ENCODE measurements around the gene AAMDC.

AAMDC gene

DNA sequence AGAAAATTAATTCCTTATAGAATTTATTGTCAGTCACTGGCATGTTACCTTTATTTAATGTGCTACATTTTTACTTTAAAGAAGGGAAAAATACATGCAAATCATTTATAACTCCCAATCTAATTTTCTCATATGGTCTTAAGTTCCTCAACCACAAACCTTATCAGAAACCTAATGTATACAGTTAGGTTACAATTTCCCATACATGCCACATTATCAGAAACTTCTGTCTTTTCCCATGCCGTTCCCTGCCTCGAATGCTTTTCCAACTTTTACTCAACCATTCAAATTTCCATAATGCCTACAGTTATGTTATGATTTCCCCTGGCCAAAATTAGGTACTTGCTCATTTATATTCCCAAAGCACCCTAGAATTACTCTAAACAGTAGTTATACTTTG, 14.0 kb upstream of the AAMDC start:
- Histone ChIP-seq H3K4me1 (ENCODE audit: control insufficient read depth, low read depth, low read length) (no peaks in the 10 kb centered on the region), H3K9ac (ENCODE audit: low read length) (no peak overlapping the region), H2AK5ac (ENCODE audit: low read length) (no peak overlapping the region), H2BK120ac (ENCODE audit: low read depth, low read length) (no peak overlapping the region), H3K4me2 (ENCODE audit: low read length) (no peak overlapping the region), H4K5ac (ENCODE audit: low read length) (no peak overlapping the region), H2BK15ac (replicated peaks; ENCODE audit: low read depth) (no peak overlapping the region), H3K36me3 (ENCODE audit: control insufficient read depth, insufficient read depth, low read length) (no peaks in the 10 kb centered on the region), H2BK5ac (ENCODE audit: low read length) (no peak overlapping the region), H3K79me1 (ENCODE audit: low read length) (peaks cover 17% of the 10 kb centered on the region), H3K4me3 (ENCODE audit: low read length) (no peak overlapping the region), H3K56ac (ENCODE audit: low read length) (no peak overlapping the region), H3K27ac (ENCODE audit: low read depth, low read length) (no peak overlapping the region), H3K27me3 (ENCODE audit: insufficient read depth, low read length, poor library complexity) (no peaks in the 10 kb centered on the region), H3K18ac (ENCODE audit: low read length) (no peak overlapping the region), H4K8ac (ENCODE audit: low read depth, low read length) (no peak overlapping the region), H3K4ac (ENCODE audit: low read depth, low read length) (no peak overlapping the region), H3K79me2 (ENCODE audit: control insufficient read depth, insufficient read depth, low read length) (peaks cover 65% of the 10 kb centered on the region), H3K23ac (ENCODE audit: low read length) (no peak overlapping the region)
- no peak for DNase-seq
- WGBS (ENCODE audit: extremely low coverage, insufficient coverage, low lambda C conversion rate), result no CpG with 5 or more reads among the region's 2 CpGs

DNA sequence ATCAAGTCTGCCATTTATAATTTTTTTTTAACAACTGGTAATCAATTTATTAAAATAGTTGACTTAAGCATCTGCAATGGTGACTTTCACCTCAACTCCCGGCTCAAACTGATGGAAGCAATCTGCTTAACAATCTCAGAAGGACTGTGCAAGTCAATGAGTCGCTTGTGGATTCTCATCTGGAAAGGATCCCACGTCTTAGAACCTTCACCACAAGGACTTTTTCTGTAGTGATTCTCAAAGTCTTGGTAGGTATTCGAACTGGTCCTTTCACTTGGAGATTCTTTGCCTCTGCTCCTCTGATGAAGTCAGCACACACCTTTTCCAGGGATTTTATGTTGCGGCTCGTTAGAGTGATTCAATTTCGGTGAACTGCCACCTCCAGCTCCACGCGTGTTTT, 7.7 kb upstream of the AAMDC start:
- H3K9ac ChIP-seq (ENCODE audit: low read length), result no peak overlapping the region
- no peak overlapping the region for H3K56ac ChIP-seq (ENCODE audit: low read length)
- H3K4ac ChIP-seq (ENCODE audit: low read depth, low read length), result no peak overlapping the region
- H3K27ac ChIP-seq (ENCODE audit: low read depth, low read length), result no peak overlapping the region
- H3K4me2 ChIP-seq (ENCODE audit: low read length), result no peak overlapping the region
- H3K23ac ChIP-seq (ENCODE audit: low read length), result no peak overlapping the region
- WGBS (ENCODE audit: extremely low coverage, insufficient coverage, low lambda C conversion rate), result no CpG with 5 or more reads among the region's 9 CpGs
- H2AK5ac ChIP-seq (ENCODE audit: low read length), result no peak overlapping the region
- no peaks in the 10 kb centered on the region for H3K27me3 ChIP-seq (ENCODE audit: insufficient read depth, low read length, poor library complexity)
- H2BK15ac ChIP-seq (replicated peaks; ENCODE audit: low read depth), result no peak overlapping the region
- peaks cover 68% of the 10 kb centered on the region for H3K79me2 ChIP-seq (ENCODE audit: control insufficient read depth, insufficient read depth, low read length)
- H3K4me3 ChIP-seq (ENCODE audit: low read length), result no peak overlapping the region
- H3K79me1 ChIP-seq (ENCODE audit: low read length), result peaks cover 11% of the 10 kb centered on the region
- DNase-seq, result no peak
- no peak overlapping the region for H3K18ac ChIP-seq (ENCODE audit: low read length)
- no peak overlapping the region for H2BK120ac ChIP-seq (ENCODE audit: low read depth, low read length)
- H2BK5ac ChIP-seq (ENCODE audit: low read length), result no peak overlapping the region
- no peak overlapping the region for H4K8ac ChIP-seq (ENCODE audit: low read depth, low read length)
- H4K5ac ChIP-seq (ENCODE audit: low read length), result no peak overlapping the region
- H3K36me3 ChIP-seq (ENCODE audit: control insufficient read depth, insufficient read depth, low read length), result no peaks in the 10 kb centered on the region
- no peaks in the 10 kb centered on the region for H3K4me1 ChIP-seq (ENCODE audit: control insufficient read depth, low read depth, low read length)

DNA sequence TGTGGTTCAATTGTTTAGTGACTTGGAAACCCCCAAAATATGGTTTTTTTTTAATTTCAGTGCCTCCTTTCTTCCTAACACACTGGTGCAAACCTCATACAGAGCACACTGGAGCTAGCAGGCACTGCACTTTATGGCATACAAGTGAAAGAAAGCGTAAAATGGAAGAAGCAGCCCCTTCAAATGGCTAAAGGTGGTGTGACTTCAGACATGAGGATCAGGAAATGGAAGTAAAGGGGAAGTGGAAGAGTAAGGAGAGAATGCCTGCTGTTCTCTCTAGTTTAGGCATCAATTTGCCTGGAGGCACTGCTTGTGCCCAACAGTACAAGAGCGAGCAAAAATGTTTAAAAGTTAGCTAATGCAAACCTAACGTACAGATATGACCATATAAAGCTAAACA, 6.1 kb upstream of the AAMDC start:
- Histone ChIP-seq H3K4me3 (ENCODE audit: low read length) (no peak overlapping the region), H3K9ac (ENCODE audit: low read length) (no peak overlapping the region), H4K5ac (ENCODE audit: low read length) (no peak overlapping the region), H3K4ac (ENCODE audit: low read depth, low read length) (no peak overlapping the region), H3K36me3 (ENCODE audit: control insufficient read depth, insufficient read depth, low read length) (no peaks in the 10 kb centered on the region), H3K56ac (ENCODE audit: low read length) (no peak overlapping the region), H2BK120ac (ENCODE audit: low read depth, low read length) (no peak overlapping the region), H3K18ac (ENCODE audit: low read length) (no peak overlapping the region), H2BK15ac (replicated peaks; ENCODE audit: low read depth) (no peak overlapping the region), H3K23ac (ENCODE audit: low read length) (no peak overlapping the region), H3K79me2 (ENCODE audit: control insufficient read depth, insufficient read depth, low read length) (peaks cover 72% of the 10 kb centered on the region), H2AK5ac (ENCODE audit: low read length) (no peak overlapping the region), H3K27ac (ENCODE audit: low read depth, low read length) (no peak overlapping the region), H3K79me1 (ENCODE audit: low read length) (peaks cover 11% of the 10 kb centered on the region), H3K4me2 (ENCODE audit: low read length) (no peak overlapping the region), H4K8ac (ENCODE audit: low read depth, low read length) (no peak overlapping the region), H3K4me1 (ENCODE audit: control insufficient read depth, low read depth, low read length) (no peaks in the 10 kb centered on the region), H2BK5ac (ENCODE audit: low read length) (no peak overlapping the region), H3K27me3 (ENCODE audit: insufficient read depth, low read length, poor library complexity) (no peaks in the 10 kb centered on the region)
- no CpG with 5 or more reads among the region's 3 CpGs for WGBS (ENCODE audit: extremely low coverage, insufficient coverage, low lambda C conversion rate)
- DNase-seq, result peak; percentile 27

DNA sequence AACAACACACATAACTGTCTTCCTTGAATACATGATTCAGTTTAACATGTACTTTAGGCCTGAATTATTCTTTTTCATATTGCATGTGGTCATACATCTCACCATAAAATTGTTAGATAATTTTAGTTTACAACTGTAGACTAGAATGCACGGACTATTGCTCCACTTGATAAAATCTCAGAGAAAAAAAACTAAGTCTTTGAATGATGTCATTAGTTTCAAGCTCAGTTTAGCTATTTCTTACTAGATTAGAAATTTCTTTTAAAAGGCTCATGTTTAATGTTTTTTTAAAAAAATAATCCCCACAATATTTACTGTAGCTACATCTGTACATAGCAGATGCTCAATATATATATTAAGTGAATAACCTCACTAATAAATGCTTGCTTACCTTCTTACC, 5.5 kb upstream of the AAMDC start:
- H3K4me3 ChIP-seq (ENCODE audit: low read length), result no peak overlapping the region
- no peak overlapping the region for H3K9ac ChIP-seq (ENCODE audit: low read length)
- H4K5ac ChIP-seq (ENCODE audit: low read length), result no peak overlapping the region
- H3K4me1 ChIP-seq (ENCODE audit: control insufficient read depth, low read depth, low read length), result no peaks in the 10 kb centered on the region
- no peak overlapping the region for H2BK5ac ChIP-seq (ENCODE audit: low read length)
- peaks cover 68% of the 10 kb centered on the region for H3K79me2 ChIP-seq (ENCODE audit: control insufficient read depth, insufficient read depth, low read length)
- no peak overlapping the region for H2BK120ac ChIP-seq (ENCODE audit: low read depth, low read length)
- no peak overlapping the region for H3K4ac ChIP-seq (ENCODE audit: low read depth, low read length)
- no peak overlapping the region for H3K27ac ChIP-seq (ENCODE audit: low read depth, low read length)
- H2BK15ac ChIP-seq (replicated peaks; ENCODE audit: low read depth), result no peak overlapping the region
- no peak for DNase-seq
- H3K56ac ChIP-seq (ENCODE audit: low read length), result no peak overlapping the region
- no peak overlapping the region for H3K23ac ChIP-seq (ENCODE audit: low read length)
- H3K18ac ChIP-seq (ENCODE audit: low read length), result no peak overlapping the region
- H3K4me2 ChIP-seq (ENCODE audit: low read length), result no peak overlapping the region
- no peaks in the 10 kb centered on the region for H3K36me3 ChIP-seq (ENCODE audit: control insufficient read depth, insufficient read depth, low read length)
- H3K79me1 ChIP-seq (ENCODE audit: low read length), result peaks cover 11% of the 10 kb centered on the region
- no CpG with 5 or more reads among the region's 1 CpG for WGBS (ENCODE audit: extremely low coverage, insufficient coverage, low lambda C conversion rate)
- no peaks in the 10 kb centered on the region for H3K27me3 ChIP-seq (ENCODE audit: insufficient read depth, low read length, poor library complexity)
- no peak overlapping the region for H2AK5ac ChIP-seq (ENCODE audit: low read length)
- no peak overlapping the region for H4K8ac ChIP-seq (ENCODE audit: low read depth, low read length)

DNA sequence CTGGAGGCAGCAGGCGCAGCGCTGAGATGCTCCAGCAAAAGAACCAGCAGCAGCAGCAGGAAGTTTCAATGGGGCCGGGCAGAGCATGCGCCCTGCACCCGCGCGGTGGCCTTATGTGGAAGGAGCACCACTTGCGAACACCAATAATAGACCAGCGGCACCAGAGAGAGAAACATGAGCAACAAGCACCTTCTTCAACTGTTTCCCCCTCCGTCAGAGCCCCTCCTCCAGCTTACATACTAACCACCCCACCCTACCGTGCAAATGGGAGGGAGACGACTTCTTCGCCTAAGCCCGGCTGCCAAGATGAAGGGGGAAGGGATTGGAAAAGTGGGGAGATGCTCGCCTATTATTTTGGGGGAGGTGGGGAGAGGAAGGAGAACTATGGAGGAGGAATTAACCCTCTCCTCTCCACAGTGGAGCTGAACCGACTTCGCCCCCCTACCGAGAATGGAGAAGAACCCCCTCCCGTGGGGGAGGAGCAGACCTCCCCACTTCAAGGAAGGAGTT, 1.5 kb upstream of the AAMDC start:
- peaks cover 4% of the 10 kb centered on the region for H3K79me1 ChIP-seq (ENCODE audit: low read length)
- H3K4me2 ChIP-seq (ENCODE audit: low read length), result peak overlapping the region; percentile 72
- no peak overlapping the region for H2BK120ac ChIP-seq (ENCODE audit: low read depth, low read length)
- H3K36me3 ChIP-seq (ENCODE audit: control insufficient read depth, insufficient read depth, low read length), result no peaks in the 10 kb centered on the region
- peak overlapping the region; percentile 94 for H3K4me3 ChIP-seq (ENCODE audit: low read length)
- peak overlapping the region; percentile 99 for H3K27ac ChIP-seq (ENCODE audit: low read depth, low read length)
- no peak overlapping the region for H4K5ac ChIP-seq (ENCODE audit: low read length)
- H3K4me1 ChIP-seq (ENCODE audit: control insufficient read depth, low read depth, low read length), result no peaks in the 10 kb centered on the region
- H3K9ac ChIP-seq (ENCODE audit: low read length), result peak overlapping the region; percentile 94
- peaks cover 39% of the 10 kb centered on the region for H3K79me2 ChIP-seq (ENCODE audit: control insufficient read depth, insufficient read depth, low read length)
- peak overlapping the region; percentile 91 for H3K23ac ChIP-seq (ENCODE audit: low read length)
- H3K4ac ChIP-seq (ENCODE audit: low read depth, low read length), result peak overlapping the region; percentile 90
- no peak overlapping the region for H2BK15ac ChIP-seq (replicated peaks; ENCODE audit: low read depth)
- peak overlapping the region; percentile 82 for H2BK5ac ChIP-seq (ENCODE audit: low read length)
- peak overlapping the region; percentile 97 for H3K56ac ChIP-seq (ENCODE audit: low read length)
- no CpG with 5 or more reads among the region's 19 CpGs for WGBS (ENCODE audit: extremely low coverage, insufficient coverage, low lambda C conversion rate)
- DNase-seq, result peak; percentile 96
- no peak overlapping the region for H4K8ac ChIP-seq (ENCODE audit: low read depth, low read length)
- H3K18ac ChIP-seq (ENCODE audit: low read length), result peak overlapping the region; percentile 95
- H3K27me3 ChIP-seq (ENCODE audit: insufficient read depth, low read length, poor library complexity), result no peaks in the 10 kb centered on the region
- no peak overlapping the region for H2AK5ac ChIP-seq (ENCODE audit: low read length)

DNA sequence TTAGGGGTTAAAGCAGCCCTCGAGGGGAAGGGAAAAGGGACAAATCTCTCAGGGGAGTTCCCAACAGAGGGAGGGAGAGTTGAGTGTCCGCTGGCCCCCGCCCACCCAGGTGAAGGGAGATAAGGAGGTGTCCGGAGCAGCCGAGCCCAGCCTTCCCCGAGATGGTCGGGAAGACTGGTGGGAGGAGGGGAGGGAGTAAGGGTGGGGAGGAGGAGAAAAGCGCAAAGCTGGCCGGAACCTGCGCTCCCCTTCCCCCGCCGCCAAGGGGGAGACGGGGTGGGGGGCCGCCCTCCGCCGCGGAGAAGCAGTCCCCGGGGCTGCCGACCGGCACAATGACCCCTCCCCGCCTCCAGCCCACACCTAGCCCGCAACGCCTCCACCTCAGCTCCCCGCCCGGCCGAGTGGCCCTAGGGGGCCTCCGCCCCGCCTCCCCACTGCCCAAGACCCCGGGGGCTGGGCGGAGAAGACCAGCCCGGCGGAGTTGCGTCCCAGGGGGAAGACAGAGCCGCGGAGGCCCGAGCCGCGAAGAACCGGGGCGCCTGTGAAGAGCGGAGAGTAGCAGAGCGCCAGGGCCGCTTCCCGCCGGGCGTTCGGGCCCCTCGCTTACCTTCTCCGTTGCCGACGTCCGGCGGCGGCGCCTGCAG, 901 bp upstream of the AAMDC start:
- no peaks in the 10 kb centered on the region for H3K4me1 ChIP-seq (ENCODE audit: control insufficient read depth, low read depth, low read length)
- H3K23ac ChIP-seq (ENCODE audit: low read length), result peak overlapping the region; percentile 99
- no peak overlapping the region for H2AK5ac ChIP-seq (ENCODE audit: low read length)
- no peaks in the 10 kb centered on the region for H3K27me3 ChIP-seq (ENCODE audit: insufficient read depth, low read length, poor library complexity)
- no CpG with 5 or more reads among the region's 55 CpGs for WGBS (ENCODE audit: extremely low coverage, insufficient coverage, low lambda C conversion rate)
- peak overlapping the region; percentile 82 for H2BK5ac ChIP-seq (ENCODE audit: low read length)
- H2BK15ac ChIP-seq (replicated peaks; ENCODE audit: low read depth), result no peak overlapping the region
- H3K18ac ChIP-seq (ENCODE audit: low read length), result peak overlapping the region; percentile 95
- peak; percentile 92 for DNase-seq
- H3K36me3 ChIP-seq (ENCODE audit: control insufficient read depth, insufficient read depth, low read length), result no peaks in the 10 kb centered on the region
- peak overlapping the region; percentile 94 for H3K9ac ChIP-seq (ENCODE audit: low read length)
- H3K79me2 ChIP-seq (ENCODE audit: control insufficient read depth, insufficient read depth, low read length), result peaks cover 33% of the 10 kb centered on the region
- H3K79me1 ChIP-seq (ENCODE audit: low read length), result peaks cover 1% of the 10 kb centered on the region
- H3K4me3 ChIP-seq (ENCODE audit: low read length), result peak overlapping the region; percentile 94
- peak overlapping the region; percentile 82 for H4K8ac ChIP-seq (ENCODE audit: low read depth, low read length)
- H3K56ac ChIP-seq (ENCODE audit: low read length), result peak overlapping the region; percentile 97
- peak overlapping the region; percentile 67 for H3K4me2 ChIP-seq (ENCODE audit: low read length)
- H3K4ac ChIP-seq (ENCODE audit: low read depth, low read length), result peak overlapping the region; percentile 90
- H4K5ac ChIP-seq (ENCODE audit: low read length), result no peak overlapping the region
- peak overlapping the region; percentile 75 for H2BK120ac ChIP-seq (ENCODE audit: low read depth, low read length)
- H3K27ac ChIP-seq (ENCODE audit: low read depth, low read length), result peak overlapping the region; percentile 99
